Caco-2 (cell line): ENCODE measurements around the gene MEIS1. TPM values are rescaled to one million over a fixed set of nuclear protein-coding genes. Genes with fewer than 3 reads are reported as not detected.

ENCODE experiments used
- BruUV-seq: library from RNA; stranded (reverse); fragments of 400-500 nt; replicated peaks from 2 replicates; lab custom pipeline; 2021; lab: Mats Ljungman, UMichigan
- CTCF ChIA-PET: fragments of 300-600 bp; sonication (Branson Sonifier 250); formaldehyde crosslinking; loops from one replicate; lab custom pipeline; 2022; ENCODE audit warnings: antibody characterized with exemption; lab: Charles Lee
- POLR2A ChIA-PET: fragments of 300-600 bp; sonication (Branson Sonifier 250); formaldehyde crosslinking; loops from one replicate; lab custom pipeline; 2022; ENCODE audit warnings: antibody characterized with exemption; lab: Charles Lee
- DNase-seq, 2 experiments: peaks; one replicate each; pipeline versions ENCODE4 v3.0.0 to v3.0.0-alpha.2; 2020 to 2022
- H3K27me3 ChIP-seq: replicated peaks from 2 replicates; pipeline ENCODE4 v1.6.0; 2011; ENCODE audit warnings: low read length; ENCODE audit not compliant: control insufficient read depth, insufficient read depth
- H3K36me3 ChIP-seq: 2 replicates; pipeline ENCODE4 v1.5.1; 2011; ENCODE audit warnings: low read length; ENCODE audit not compliant: control insufficient read depth, insufficient read depth
- H3K4me1 ChIP-seq: fragments of 250-450 bp; sonication (Bioruptor Pico); 2 replicates; pipeline ENCODE4 v1.5.1; 2020; ENCODE audit warnings: mild to moderate bottlenecking
- H3K4me3 ChIP-seq: 2 replicates; pipeline ENCODE4 v1.5.1; 2011; ENCODE audit warnings: low read depth, mild to moderate bottlenecking, control low read depth, low read length
- H3K9me3 ChIP-seq: fragments of 250-450 bp; sonication (Bioruptor Pico); 2 replicates; pipeline ENCODE4 v1.5.1; 2020; ENCODE audit warnings: mild to moderate bottlenecking, moderate library complexity
- H3K27ac Mint-ChIP-seq: one replicate; pipeline ENCODE4 v1.8.0; 2022; ENCODE audit warnings: mixed read lengths; ENCODE audit not compliant: unreplicated experiment
- H3K27me3 Mint-ChIP-seq: one replicate; pipeline ENCODE4 v1.8.0; 2022; ENCODE audit warnings: mixed read lengths; ENCODE audit not compliant: insufficient read depth, unreplicated experiment
- H3K36me3 Mint-ChIP-seq: one replicate; pipeline ENCODE4 v1.8.0; 2022; ENCODE audit warnings: mild to moderate bottlenecking, mixed read lengths; ENCODE audit not compliant: insufficient read depth, unreplicated experiment
- H3K4me1 Mint-ChIP-seq: one replicate; pipeline ENCODE4 v1.8.0; 2022; ENCODE audit warnings: low read depth, mixed read lengths; ENCODE audit not compliant: unreplicated experiment
- H3K4me3 Mint-ChIP-seq: one replicate; pipeline ENCODE4 v1.8.0; 2022; ENCODE audit warnings: mild to moderate bottlenecking, moderate library complexity, mixed read lengths; ENCODE audit not compliant: unreplicated experiment
- H3K9me3 Mint-ChIP-seq: one replicate; pipeline ENCODE4 v1.8.0; 2022; ENCODE audit warnings: mixed read lengths; ENCODE audit not compliant: unreplicated experiment
- intact Hi-C: fragments of 100-400 bp; cut with micrococcal nuclease; formaldehyde crosslinking; loops from one replicate; pipeline ENCODE4 v1.10.0; 2022; ENCODE audit not compliant: unreplicated experiment
- total RNA-seq: library from RNA; stranded (reverse); gene quantifications from 2 replicates; pipeline ENCODE4 v1.2.3, GENCODE V29; 2022
- TF ChIP-seq, protein P1 (sequence below), 2 experiments: fragments of 200-600 bp in 1 of 2; IDR thresholded peaks; 1 replicate in 1 of 2; 2 replicates in 1 of 2; pipeline versions ENCODE4 v1.5.1 to v1.8.0; 2011 to 2022; ENCODE audit warnings: antibody characterized with exemption in 1 of 2, control low read depth in 1 of 2, inconsistent platforms in 1 of 2, low read depth in 1 of 2, low read length in 1 of 2, mild to moderate bottlenecking in 1 of 2, moderate library complexity in 1 of 2; ENCODE audit not compliant: insufficient read depth in 1 of 2, severe bottlenecking in 1 of 2, unreplicated experiment in 1 of 2

The MEIS1 gene
- total RNA-seq, 1 experiment from 2014 or later: 7.4 TPM

DNA sequence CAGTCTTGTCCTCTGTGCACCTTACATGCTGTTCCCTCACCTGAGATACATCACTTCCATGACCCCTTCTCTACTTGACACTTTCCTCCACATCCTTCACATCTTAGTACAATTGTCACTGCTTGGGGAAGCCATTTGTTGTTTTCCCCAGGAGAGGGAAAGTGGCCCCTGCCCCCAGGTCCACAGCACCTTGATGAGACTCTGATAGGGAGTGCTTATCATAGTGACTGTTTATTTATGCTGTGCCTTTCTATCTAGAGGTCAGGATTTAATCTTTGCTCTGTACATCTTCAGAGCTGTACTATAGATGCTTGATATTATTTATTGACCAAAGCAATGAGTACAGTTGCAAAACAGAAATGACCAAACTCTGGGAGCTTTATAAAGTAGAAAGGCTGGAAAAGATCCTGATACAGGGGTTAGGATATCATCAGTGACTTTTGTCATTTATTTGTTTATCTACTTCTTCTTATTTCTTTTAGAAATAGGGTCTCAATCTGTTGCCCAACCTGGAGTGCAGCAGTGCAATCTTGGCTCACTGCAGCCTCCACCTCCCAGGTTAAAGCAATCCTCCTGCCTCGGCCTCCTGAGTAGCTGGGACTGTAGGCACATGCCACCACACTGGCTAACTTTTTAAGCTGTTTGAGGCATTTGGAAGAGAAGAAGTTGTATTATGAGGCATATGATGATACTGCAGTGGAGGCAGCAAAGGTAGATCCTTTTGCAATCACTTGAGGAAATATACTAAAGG lies 94.2 kb downstream of the MEIS1 start:
- H3K4me1 Mint-ChIP-seq: peaks cover 11% of the 10 kb centered on the region
- peak; percentile 23 to 47 for DNase-seq
- CTCF ChIA-PET: no interaction called here
- H3K4me3 Mint-ChIP-seq: no peak overlapping the region
- no peaks in the 10 kb centered on the region for H3K36me3 ChIP-seq
- no peaks in the 10 kb centered on the region for H3K27me3 ChIP-seq
- no TSS peak for BruUV-seq
- POLR2A ChIA-PET: no interaction called here
- intact Hi-C loops: loop anchor here (1.0 kb wide), 1 partner anchor 94 kb away; the partner anchor contains the start of gene MEIS1
- H3K9me3 ChIP-seq: no peaks in the 10 kb centered on the region
- TF ChIP-seq, protein P1, sequence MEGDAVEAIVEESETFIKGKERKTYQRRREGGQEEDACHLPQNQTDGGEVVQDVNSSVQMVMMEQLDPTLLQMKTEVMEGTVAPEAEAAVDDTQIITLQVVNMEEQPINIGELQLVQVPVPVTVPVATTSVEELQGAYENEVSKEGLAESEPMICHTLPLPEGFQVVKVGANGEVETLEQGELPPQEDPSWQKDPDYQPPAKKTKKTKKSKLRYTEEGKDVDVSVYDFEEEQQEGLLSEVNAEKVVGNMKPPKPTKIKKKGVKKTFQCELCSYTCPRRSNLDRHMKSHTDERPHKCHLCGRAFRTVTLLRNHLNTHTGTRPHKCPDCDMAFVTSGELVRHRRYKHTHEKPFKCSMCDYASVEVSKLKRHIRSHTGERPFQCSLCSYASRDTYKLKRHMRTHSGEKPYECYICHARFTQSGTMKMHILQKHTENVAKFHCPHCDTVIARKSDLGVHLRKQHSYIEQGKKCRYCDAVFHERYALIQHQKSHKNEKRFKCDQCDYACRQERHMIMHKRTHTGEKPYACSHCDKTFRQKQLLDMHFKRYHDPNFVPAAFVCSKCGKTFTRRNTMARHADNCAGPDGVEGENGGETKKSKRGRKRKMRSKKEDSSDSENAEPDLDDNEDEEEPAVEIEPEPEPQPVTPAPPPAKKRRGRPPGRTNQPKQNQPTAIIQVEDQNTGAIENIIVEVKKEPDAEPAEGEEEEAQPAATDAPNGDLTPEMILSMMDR (IDR thresholded peaks at IDR 0.05; ENCODE audit: insufficient read depth in 1 of 2, low read depth in 1 of 2, low read length in 1 of 2, severe bottlenecking in 1 of 2, unreplicated experiment in 1 of 2): no peak
- peaks cover 13% of the 10 kb centered on the region; the same call in 1 of the 2 replicates for H3K4me1 ChIP-seq
- H3K36me3 Mint-ChIP-seq: no peaks in the 10 kb centered on the region
- H3K4me3 ChIP-seq: no peak overlapping the region
- H3K9me3 Mint-ChIP-seq: no peaks in the 10 kb centered on the region
- no peaks in the 10 kb centered on the region for H3K27me3 Mint-ChIP-seq
- H3K27ac Mint-ChIP-seq: no peak overlapping the region

DNA sequence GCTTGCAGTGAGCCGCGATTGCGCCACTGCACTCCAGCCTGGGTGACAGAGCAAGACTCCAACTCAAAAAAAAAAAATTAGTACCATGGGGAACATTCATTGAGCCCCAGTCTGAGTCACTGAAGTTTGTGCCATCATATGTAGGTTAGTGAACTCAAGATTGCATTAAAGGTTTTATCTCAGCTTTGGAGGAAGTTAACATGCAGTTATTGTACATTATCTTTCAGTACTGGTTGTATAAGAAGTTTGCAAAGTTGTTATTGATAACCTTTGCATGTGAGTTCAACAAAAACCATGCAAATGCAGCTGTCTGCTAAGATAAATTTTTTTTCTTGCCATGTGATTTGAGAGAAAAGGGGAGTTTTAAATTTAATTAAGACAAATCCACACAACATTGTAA lies 95.7 kb downstream of the MEIS1 start:
- peaks cover 11% of the 10 kb centered on the region for H3K4me1 Mint-ChIP-seq

DNA sequence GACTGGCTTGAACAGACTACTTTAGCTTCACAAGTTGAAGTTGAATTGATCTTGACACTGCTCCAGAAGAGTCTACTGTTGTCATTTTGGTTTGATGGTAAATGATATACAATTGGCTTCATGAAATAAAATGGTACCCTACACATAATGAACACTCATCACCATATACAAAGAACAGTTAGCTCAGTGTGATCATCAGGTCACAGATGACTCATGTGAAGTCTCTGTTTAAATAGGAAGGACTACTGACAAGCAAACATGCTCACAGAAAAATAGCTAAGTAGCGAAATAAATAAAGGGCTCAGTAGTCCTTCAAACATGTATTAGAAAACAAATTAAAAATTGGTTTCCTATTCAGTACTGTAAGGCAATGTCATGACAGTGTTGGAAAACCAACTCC lies 96.2 kb downstream of the MEIS1 start:
- Histone ChIP-seq H3K36me3 (no peaks in the 10 kb centered on the region), H3K4me1 (peaks cover 29% of the 10 kb centered on the region), H3K27me3 (no peaks in the 10 kb centered on the region), H3K4me3 (no peak overlapping the region), H3K9me3 (no peaks in the 10 kb centered on the region)
- H3K9me3 Mint-ChIP-seq: no peaks in the 10 kb centered on the region
- ChIA-PET POLR2A (no interaction called here), CTCF (no interaction called here)
- no peaks in the 10 kb centered on the region for H3K27me3 Mint-ChIP-seq
- intact Hi-C loops: no loop called here
- no peak overlapping the region for H3K4me3 Mint-ChIP-seq
- no TSS peak for BruUV-seq
- H3K27ac Mint-ChIP-seq: no peak overlapping the region
- H3K4me1 Mint-ChIP-seq: peaks cover 11% of the 10 kb centered on the region
- TF ChIP-seq, protein P1 (IDR thresholded peaks at IDR 0.05; ENCODE audit: insufficient read depth in 1 of 2, low read depth in 1 of 2, low read length in 1 of 2, severe bottlenecking in 1 of 2, unreplicated experiment in 1 of 2): no peak
- DNase-seq: no peak
- H3K36me3 Mint-ChIP-seq: no peaks in the 10 kb centered on the region

More for the DNA sequence above, 95.7 kb downstream of the MEIS1 start:
- intact Hi-C loops: no loop called here
- Mint-ChIP-seq H3K4me3 (no peak overlapping the region), H3K36me3 (no peaks in the 10 kb centered on the region), H3K27me3 (no peaks in the 10 kb centered on the region), H3K9me3 (no peaks in the 10 kb centered on the region), H3K27ac (no peak overlapping the region)
- Histone ChIP-seq H3K9me3 (no peaks in the 10 kb centered on the region), H3K27me3 (no peaks in the 10 kb centered on the region), H3K4me1 (peaks cover 28% of the 10 kb centered on the region), H3K4me3 (no peak overlapping the region), H3K36me3 (no peaks in the 10 kb centered on the region)
- BruUV-seq: no TSS peak
- TF ChIP-seq, protein P1 (IDR thresholded peaks at IDR 0.05; ENCODE audit: insufficient read depth in 1 of 2, low read depth in 1 of 2, low read length in 1 of 2, severe bottlenecking in 1 of 2, unreplicated experiment in 1 of 2): no peak
- ChIA-PET POLR2A (no interaction called here), CTCF (no interaction called here)
- no peak for DNase-seq
